Retina (tissue), 1 donor: ENCODE measurements around the gene ESYT2.

Experiments
- DNase-seq: peaks from one replicate; pipeline ENCODE4 v3.0.0-alpha.2; 2016

Gene ESYT2

GRCh38 chr7:158825628-158826289, 3.5 kb downstream of the ESYT2 start:
- no peak for DNase-seq

GRCh38 chr7:158824028-158824427, 5.3 kb downstream of the ESYT2 start:
- DNase-seq: no peak

GRCh38 chr7:158821171-158822031, 7.9 kb downstream of the ESYT2 start:
- DNase-seq: no peak

GRCh38 chr7:158820656-158821055, 8.7 kb downstream of the ESYT2 start:
- DNase-seq: no peak

GRCh38 chr7:158819571-158820203, 9.6 kb downstream of the ESYT2 start:
- no peak for DNase-seq

- DNase-seq: peak; percentile 44
Measured at GRCh38 chr7:158818325-158819213, 10.7 kb downstream of the ESYT2 start.

- no peak for DNase-seq
Measured at GRCh38 chr7:158816995-158817394, 12.3 kb downstream of the ESYT2 start.

- no peak for DNase-seq
Measured at GRCh38 chr7:158816271-158816670, 13.0 kb downstream of the ESYT2 start.

GRCh38 chr7:158815800-158816128, 13.5 kb downstream of the ESYT2 start:
- DNase-seq: no peak

- no peak for DNase-seq
Measured at GRCh38 chr7:158815083-158815799, 14.1 kb downstream of the ESYT2 start.

GRCh38 chr7:158814637-158815036, 14.7 kb downstream of the ESYT2 start:
- DNase-seq: no peak

- DNase-seq: no peak
Measured at GRCh38 chr7:158812684-158813083, 16.6 kb downstream of the ESYT2 start.

- DNase-seq: no peak
Measured at GRCh38 chr7:158811894-158812293, 17.4 kb downstream of the ESYT2 start.

- DNase-seq: no peak
Measured at GRCh38 chr7:158811461-158811860, 17.8 kb downstream of the ESYT2 start.

- no peak for DNase-seq
Measured at GRCh38 chr7:158810846-158811245, 18.5 kb downstream of the ESYT2 start.

GRCh38 chr7:158809596-158809995, 19.7 kb downstream of the ESYT2 start:
- no peak for DNase-seq

- DNase-seq: no peak
Measured at GRCh38 chr7:158808126-158808525, 21.2 kb downstream of the ESYT2 start.

- DNase-seq: no peak
Measured at GRCh38 chr7:158805937-158806336, 23.4 kb downstream of the ESYT2 start.

GRCh38 chr7:158805414-158805813, 23.9 kb downstream of the ESYT2 start:
- DNase-seq: no peak

GRCh38 chr7:158804335-158804734, 25.0 kb downstream of the ESYT2 start:
- DNase-seq: no peak

GRCh38 chr7:158803367-158803969, 25.8 kb downstream of the ESYT2 start:
- no peak for DNase-seq
